PC-3 (cell line): ENCODE data around the gene AVEN. TPM values are rescaled to one million over a fixed set of nuclear protein-coding genes. Genes with fewer than 3 reads are reported as not detected.

ENCODE experiments used
- ATAC-seq: fragments of 200-7000 bp; cut with Tn5 transposase; 2 replicates; pipeline ENCODE4 v1.9.1; 2020; ENCODE audit warnings: mild to moderate bottlenecking, moderate library complexity
- BruUV-seq: library from RNA; stranded (reverse); fragments of 400-500 nt; replicated peaks from 2 replicates; lab custom pipeline; 2021; lab: Mats Ljungman, UMichigan
- CTCF ChIA-PET: fragments of 300-600 bp; sonication (Branson Sonifier 250); formaldehyde crosslinking; loops from one replicate; lab custom pipeline; 2022; ENCODE audit warnings: antibody characterized with exemption; lab: Charles Lee
- POLR2A ChIA-PET: fragments of 300-600 bp; sonication (Branson Sonifier 250); formaldehyde crosslinking; loops from one replicate; lab custom pipeline; 2022; ENCODE audit warnings: antibody characterized with exemption; ENCODE audit not compliant: unreplicated experiment; lab: Charles Lee
- DNase-seq: peaks from one replicate; pipeline ENCODE4 v3.0.0-alpha.2; 2015
- H2AFZ ChIP-seq: fragments of 300-600 bp; sonication (generic); 2 replicates; pipeline ENCODE4 v1.6.0; 2016; ENCODE audit warnings: antibody characterized with exemption, low read length
- H3F3A ChIP-seq: fragments of 300-600 bp; sonication (generic); one replicate; pipeline ENCODE4 v1.6.0; 2017; ENCODE audit warnings: antibody characterized with exemption, low read length, control low read depth, mild to moderate bottlenecking; ENCODE audit not compliant: unreplicated experiment
- H3K27ac ChIP-seq: fragments of 300-600 bp; sonication (generic); 2 replicates; pipeline ENCODE4 v1.5.1; 2016; ENCODE audit warnings: mild to moderate bottlenecking, low read length
- H3K27me3 ChIP-seq: fragments of 300-600 bp; sonication (generic); 2 replicates; pipeline ENCODE4 v1.6.1; 2016; ENCODE audit warnings: low read length, mixed read lengths
- H3K36me3 ChIP-seq: fragments of 300-600 bp; sonication (generic); 2 replicates; pipeline ENCODE4 v1.6.1; 2016; ENCODE audit warnings: low read depth, mixed run types, low read length, mixed read lengths
- H3K4me1 ChIP-seq: fragments of 300-600 bp; sonication (generic); 2 replicates; pipeline ENCODE4 v1.5.1; 2016; ENCODE audit warnings: low read length; ENCODE audit not compliant: insufficient read depth
- H3K4me2 ChIP-seq: fragments of 300-600 bp; sonication (generic); 2 replicates; pipeline ENCODE4 v1.6.0; 2016; ENCODE audit warnings: low read length
- H3K4me3 ChIP-seq: fragments of 300-600 bp; sonication (generic); 2 replicates; pipeline ENCODE4 v1.5.1; 2016; ENCODE audit warnings: mild to moderate bottlenecking, low read length, mixed read lengths
- H3K79me2 ChIP-seq: fragments of 300-600 bp; sonication (generic); 2 replicates; pipeline ENCODE4 v1.6.1; 2017; ENCODE audit warnings: low read length, mixed read lengths
- H3K9ac ChIP-seq: fragments of 300-600 bp; sonication (generic); 2 replicates; pipeline ENCODE4 v1.6.0; 2016; ENCODE audit warnings: mild to moderate bottlenecking, low read length
- H3K9me2 ChIP-seq: fragments of 300-600 bp; sonication (generic); replicated peaks from 2 replicates; pipeline ENCODE4 v1.6.1; 2016; ENCODE audit warnings: mixed run types, low read length, mixed read lengths
- H3K9me3 ChIP-seq: fragments of 300-600 bp; sonication (generic); 2 replicates; pipeline ENCODE4 v1.6.1; 2016; ENCODE audit warnings: low read length, mixed read lengths
- H4K20me1 ChIP-seq: fragments of 300-600 bp; sonication (generic); 2 replicates; pipeline ENCODE4 v1.6.1; 2016; ENCODE audit warnings: low read length, mixed read lengths
- EZH2 ChIP-seq: fragments of 300-600 bp; sonication (generic); IDR thresholded peaks from one replicate; pipeline ENCODE4 v1.6.1; 2017; ENCODE audit warnings: antibody characterized with exemption, mild to moderate bottlenecking, low read length; ENCODE audit not compliant: unreplicated experiment
- EZH2phosphoT487 ChIP-seq: fragments of 300-600 bp; sonication (generic); IDR thresholded peaks from 2 replicates; pipeline ENCODE4 v1.6.1; 2018; ENCODE audit warnings: mild to moderate bottlenecking, antibody characterized with exemption, low read length, borderline replicate concordance
- intact Hi-C: fragments of 100-400 bp; cut with micrococcal nuclease; formaldehyde crosslinking; loops from 2 replicates; pipeline ENCODE4 v1.9.0; 2023
- total RNA-seq: library from RNA; depleted of rRNA; stranded (reverse); fragments of >200 nt; gene quantifications from 2 replicates; pipeline ENCODE4 v1.2.3, GENCODE V29; 2014
- TF ChIP-seq, protein P1 (sequence below): fragments of 300-600 bp; sonication (generic); conservative IDR thresholded peaks from 2 replicates; pipeline ENCODE4 v1.5.1; 2017; ENCODE audit warnings: antibody characterized with exemption, low read depth, mild to moderate bottlenecking, low read length

The AVEN gene
- total RNA-seq, 1 experiment from 2014 or later = 10.5 TPM

DNA sequence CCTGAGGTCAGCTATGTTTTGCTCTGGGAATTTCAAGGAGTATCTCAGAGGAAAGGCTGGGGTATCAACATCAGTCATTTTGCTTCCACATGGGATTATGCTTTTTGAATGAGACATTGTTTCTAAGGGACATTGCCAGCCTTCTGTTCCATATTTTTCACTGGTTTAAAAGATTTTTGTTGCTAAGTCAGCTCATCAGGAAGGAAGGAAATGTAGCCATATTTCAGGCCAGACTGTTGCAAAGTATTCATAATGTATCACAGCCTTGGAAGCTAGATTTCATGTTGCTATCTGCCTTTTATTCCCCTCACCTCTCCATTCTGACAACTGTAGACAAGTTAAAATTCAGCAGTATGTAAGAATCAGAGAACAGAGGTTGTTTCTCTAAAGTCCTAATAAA lies 131.7 kb downstream of the AVEN start:
- intact Hi-C loops = loop anchor here (5.0 kb wide), 1 partner anchor 50 kb away; no protein-coding TSS in a partner anchor
- Histone ChIP-seq H3K9me3 (no peaks in the 10 kb centered on the region), H3K27ac (no peak overlapping the region), H3K4me1 (peaks cover 31% of the 10 kb centered on the region), H2AFZ (no peak overlapping the region), H3K9me2 (no peaks in the 10 kb centered on the region), H3F3A (no peaks in the 10 kb centered on the region), H3K9ac (no peak overlapping the region), H3K4me3 (no peak overlapping the region), H3K27me3 (no peaks in the 10 kb centered on the region), H3K4me2 (no peak overlapping the region), H4K20me1 (no peaks in the 10 kb centered on the region), H3K36me3 (no peaks in the 10 kb centered on the region), H3K79me2 (no peaks in the 10 kb centered on the region)
- TF ChIP-seq EZH2phosphoT487 (no peak), EZH2 (no peak)
- TF ChIP-seq, protein P1, sequence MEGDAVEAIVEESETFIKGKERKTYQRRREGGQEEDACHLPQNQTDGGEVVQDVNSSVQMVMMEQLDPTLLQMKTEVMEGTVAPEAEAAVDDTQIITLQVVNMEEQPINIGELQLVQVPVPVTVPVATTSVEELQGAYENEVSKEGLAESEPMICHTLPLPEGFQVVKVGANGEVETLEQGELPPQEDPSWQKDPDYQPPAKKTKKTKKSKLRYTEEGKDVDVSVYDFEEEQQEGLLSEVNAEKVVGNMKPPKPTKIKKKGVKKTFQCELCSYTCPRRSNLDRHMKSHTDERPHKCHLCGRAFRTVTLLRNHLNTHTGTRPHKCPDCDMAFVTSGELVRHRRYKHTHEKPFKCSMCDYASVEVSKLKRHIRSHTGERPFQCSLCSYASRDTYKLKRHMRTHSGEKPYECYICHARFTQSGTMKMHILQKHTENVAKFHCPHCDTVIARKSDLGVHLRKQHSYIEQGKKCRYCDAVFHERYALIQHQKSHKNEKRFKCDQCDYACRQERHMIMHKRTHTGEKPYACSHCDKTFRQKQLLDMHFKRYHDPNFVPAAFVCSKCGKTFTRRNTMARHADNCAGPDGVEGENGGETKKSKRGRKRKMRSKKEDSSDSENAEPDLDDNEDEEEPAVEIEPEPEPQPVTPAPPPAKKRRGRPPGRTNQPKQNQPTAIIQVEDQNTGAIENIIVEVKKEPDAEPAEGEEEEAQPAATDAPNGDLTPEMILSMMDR = no peak
- no peak for ATAC-seq
- no peak for DNase-seq
- ChIA-PET POLR2A (no interaction called here), CTCF (no interaction called here)
- no TSS peak for BruUV-seq

DNA sequence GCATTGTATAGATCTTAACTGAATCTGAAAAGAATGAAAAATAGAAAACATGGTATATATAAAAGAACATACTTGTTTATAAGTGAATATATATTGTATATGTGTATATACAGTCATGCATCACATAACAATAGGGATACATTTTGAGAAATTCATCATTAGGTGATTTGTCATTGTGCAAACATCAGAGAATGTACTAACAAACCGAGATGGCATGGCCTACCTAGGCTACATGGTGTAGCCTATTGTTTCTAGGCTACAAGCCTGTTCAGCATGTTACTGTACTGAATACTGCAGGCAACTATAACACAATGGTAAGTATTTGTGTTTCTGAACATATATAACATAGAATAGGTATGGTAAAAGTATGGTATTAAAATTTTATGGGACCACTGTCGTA lies 135.3 kb downstream of the AVEN start:
- DNase-seq = peak; percentile 81
- ATAC-seq = peak; percentile 98
- H3K27me3 ChIP-seq = no peaks in the 10 kb centered on the region

DNA sequence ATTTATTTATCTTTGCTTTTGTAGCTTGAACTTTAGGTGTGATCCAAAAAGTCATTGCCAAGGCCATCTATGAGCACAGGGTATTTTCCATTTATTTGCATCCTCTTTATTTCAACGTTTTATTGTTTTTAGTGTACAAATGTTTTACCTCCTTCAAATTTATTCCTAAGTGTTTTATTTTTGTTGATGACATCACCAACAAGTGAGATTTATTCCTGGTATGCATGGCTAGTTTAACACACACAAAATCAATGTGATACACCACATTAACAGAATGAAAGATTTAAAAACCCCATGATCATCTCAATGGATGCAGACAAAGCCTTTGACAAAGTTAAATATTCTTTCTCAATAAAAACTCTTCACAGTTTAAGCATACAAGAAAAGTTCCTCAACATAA lies 137.0 kb downstream of the AVEN start:
- H3K79me2 ChIP-seq = no peaks in the 10 kb centered on the region
- no peak for ATAC-seq
- H3K27me3 ChIP-seq = no peaks in the 10 kb centered on the region
- no peaks in the 10 kb centered on the region for H4K20me1 ChIP-seq
- H3K4me1 ChIP-seq = peaks cover 9% of the 10 kb centered on the region
- CTCF ChIA-PET = no interaction called here
- POLR2A ChIA-PET = no interaction called here
- H3K27ac ChIP-seq = no peak overlapping the region
- no peaks in the 10 kb centered on the region for H3K36me3 ChIP-seq
- intact Hi-C loops = no loop called here
- no TSS peak for BruUV-seq
- no peak overlapping the region for H3K4me2 ChIP-seq
- H2AFZ ChIP-seq = no peak overlapping the region
- no peaks in the 10 kb centered on the region for H3K9me3 ChIP-seq
- no peak overlapping the region for H3K4me3 ChIP-seq
- TF ChIP-seq EZH2 (no peak), EZH2phosphoT487 (no peak)
- TF ChIP-seq, protein P1 = no peak
- no peaks in the 10 kb centered on the region for H3F3A ChIP-seq
- no peak overlapping the region for H3K9ac ChIP-seq
- DNase-seq = no peak
- H3K9me2 ChIP-seq = no peaks in the 10 kb centered on the region

More for the DNA sequence above, 135.3 kb downstream of the AVEN start:
- Histone ChIP-seq H3K4me2 (no peak overlapping the region), H2AFZ (no peak overlapping the region), H3K4me1 (peaks cover 13% of the 10 kb centered on the region), H3K9ac (no peak overlapping the region), H3K9me3 (no peaks in the 10 kb centered on the region), H3K79me2 (no peaks in the 10 kb centered on the region), H4K20me1 (no peaks in the 10 kb centered on the region), H3K9me2 (no peaks in the 10 kb centered on the region), H3K4me3 (no peak overlapping the region), H3K27ac (no peak overlapping the region), H3K36me3 (no peaks in the 10 kb centered on the region), H3F3A (no peaks in the 10 kb centered on the region)
- TF ChIP-seq, protein P1 = no peak
- TF ChIP-seq EZH2 (no peak), EZH2phosphoT487 (no peak)
- intact Hi-C loops = no loop called here
- ChIA-PET POLR2A (no interaction called here), CTCF (no interaction called here)
- no TSS peak for BruUV-seq
